Tibial artery (tissue), 4 donors: ENCODE results near the gene CD47.

ENCODE experiments used
- DNase-seq, 2 donors: peaks; one replicate each; pipeline ENCODE4 v3.0.0-alpha.2; 2019
- H3K27ac ChIP-seq, 2 donors: fragments of 200-600 bp; sonication (generic) in 1 of 2; 1 replicate in 1 of 2; 2 replicates in 1 of 2; pipeline ENCODE4 v1.5.1; 2018 to 2019; ENCODE audit warnings: mild to moderate bottlenecking in 1 of 2
- H3K27me3 ChIP-seq, 2 donors: fragments of 200-600 bp; sonication (generic) in 1 of 2; one replicate each; pipeline versions ENCODE4 v1.5.1 to v1.6.0; 2016 to 2019
- H3K36me3 ChIP-seq, 3 donors: fragments of 200-600 bp; sonication (generic) in 2 of 3; one replicate each; pipeline ENCODE4 v1.5.1; 2016 to 2019; ENCODE audit warnings: mild to moderate bottlenecking in 2 of 3
- H3K4me1 ChIP-seq, 4 donors: fragments of 200-600 bp; sonication (generic) in 2 of 4; 1 replicate in 3 of 4; 2 replicates in 1 of 4; pipeline ENCODE4 v1.5.1; 2016 to 2019
- H3K4me3 ChIP-seq, 2 donors: fragments of 200-600 bp; sonication (generic) in 1 of 2; 1 replicate in 1 of 2; 2 replicates in 1 of 2; pipeline ENCODE4 v1.5.1; 2018 to 2019; ENCODE audit warnings: mild to moderate bottlenecking in 2 of 2
- H3K9me3 ChIP-seq, 3 donors: fragments of 200-600 bp; sonication (generic) in 1 of 3; one replicate each; pipeline ENCODE4 v1.5.1; 2016 to 2019
- CTCF ChIP-seq, 2 experiments: fragments of 200-600 bp in 1 of 2; fragments of 450-650 bp in 1 of 2; IDR thresholded peaks; one replicate each; pipeline ENCODE4 v1.5.1; 2017 to 2019; ENCODE audit warnings: antibody characterized with exemption in 2 of 2, mild to moderate bottlenecking in 1 of 2, moderate library complexity in 1 of 2
- intact Hi-C: fragments of 100-400 bp; cut with DNase I; formaldehyde crosslinking; loops from one replicate; pipeline ENCODE4 v1.15.0; 2023; ENCODE audit warnings: low total_unique reads

CD47 gene

DNA sequence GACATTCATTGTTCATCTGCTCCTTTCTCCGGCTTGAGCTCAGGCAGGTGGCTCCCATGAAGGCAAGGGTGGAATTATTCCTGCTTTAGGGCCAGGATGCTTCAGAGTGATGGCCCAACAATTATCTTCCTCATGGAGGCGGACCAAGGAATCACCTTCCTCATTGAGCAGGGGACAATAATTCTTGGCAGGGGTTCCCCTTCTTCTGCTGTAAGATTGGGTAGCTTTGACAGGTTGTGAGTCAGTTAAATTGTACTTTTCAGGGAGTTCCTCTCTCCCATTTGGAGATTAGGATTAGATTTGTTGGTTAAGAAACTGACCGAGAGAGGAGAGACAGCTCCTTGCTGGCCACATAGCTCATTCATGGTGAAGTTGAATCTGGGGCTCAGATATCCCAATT, 31.4 kb upstream of the CD47 start:
- H3K9me3 ChIP-seq, result no peaks in the 10 kb centered on the region
- no peak for DNase-seq
- no peaks in the 10 kb centered on the region for H3K4me1 ChIP-seq
- H3K27me3 ChIP-seq, result no peaks in the 10 kb centered on the region
- TF ChIP-seq CTCF (IDR thresholded peaks at IDR 0.05), result no peak
- H3K4me3 ChIP-seq, result no peak overlapping the region
- no peaks in the 10 kb centered on the region for H3K36me3 ChIP-seq
- intact Hi-C loops, result no loop called here
- H3K27ac ChIP-seq, result no peak overlapping the region

- Histone ChIP-seq H3K27me3 (no peaks in the 10 kb centered on the region), H3K9me3 (no peaks in the 10 kb centered on the region), H3K4me3 (no peak overlapping the region), H3K36me3 (no peaks in the 10 kb centered on the region), H3K27ac (no peak overlapping the region), H3K4me1 (no peaks in the 10 kb centered on the region)
- no peak for TF ChIP-seq CTCF (IDR thresholded peaks at IDR 0.05)
- no peak for DNase-seq
- intact Hi-C loops, result no loop called here
Measured at GRCh38 chr3:108119398-108120104, 28.7 kb upstream of the CD47 start.

GRCh38 chr3:108118038-108118768, 27.4 kb upstream of the CD47 start:
- Histone ChIP-seq H3K27me3 (peaks cover 0 to 5% of the 10 kb centered on the region in 2 donors), H3K36me3 (no peaks in the 10 kb centered on the region), H3K27ac (no peak overlapping the region), H3K4me1 (no peaks in the 10 kb centered on the region), H3K4me3 (no peak overlapping the region), H3K9me3 (no peaks in the 10 kb centered on the region)
- no peak for TF ChIP-seq CTCF (IDR thresholded peaks at IDR 0.05)
- intact Hi-C loops, result no loop called here
- DNase-seq, result no peak

DNA sequence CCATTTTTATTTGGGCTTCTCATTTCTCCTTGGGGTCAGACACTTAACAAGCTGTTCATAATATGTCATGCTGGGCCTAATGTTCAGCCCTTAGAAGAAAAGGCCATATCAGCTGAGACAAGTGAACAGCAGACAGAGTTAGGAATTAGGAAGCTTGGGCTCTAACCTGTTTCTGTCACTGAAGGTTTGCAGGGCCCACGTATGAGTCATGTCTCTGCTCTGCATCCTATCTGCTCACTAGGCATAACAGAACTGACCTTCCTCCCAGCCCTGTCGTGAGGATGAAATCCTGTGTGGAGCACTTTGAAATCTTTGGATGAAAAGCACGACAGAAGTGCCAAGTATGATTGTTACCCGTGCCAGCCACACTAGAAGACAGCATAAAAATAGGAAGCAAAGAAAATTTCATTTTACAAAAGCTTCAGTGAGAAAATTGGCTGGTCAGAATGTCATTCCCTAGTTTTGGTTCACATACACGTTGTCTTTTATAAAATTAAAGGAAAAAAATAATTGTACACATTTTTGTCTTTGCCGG, 26.5 kb upstream of the CD47 start:
- Histone ChIP-seq H3K27me3 (peaks cover 0 to 5% of the 10 kb centered on the region in 2 donors), H3K27ac (no peak overlapping the region), H3K4me1 (no peaks in the 10 kb centered on the region), H3K4me3 (no peak overlapping the region), H3K36me3 (no peaks in the 10 kb centered on the region), H3K9me3 (no peaks in the 10 kb centered on the region)
- intact Hi-C loops, result no loop called here
- TF ChIP-seq CTCF (IDR thresholded peaks at IDR 0.05), result no peak
- no peak for DNase-seq

- no peak for DNase-seq
- H3K27me3 ChIP-seq, result peaks cover 0 to 5% of the 10 kb centered on the region in 2 donors
- intact Hi-C loops, result no loop called here
- H3K9me3 ChIP-seq, result no peaks in the 10 kb centered on the region
- no peaks in the 10 kb centered on the region for H3K4me1 ChIP-seq
- H3K4me3 ChIP-seq, result no peak overlapping the region
- H3K36me3 ChIP-seq, result no peaks in the 10 kb centered on the region
- no peak overlapping the region for H3K27ac ChIP-seq
- TF ChIP-seq CTCF (IDR thresholded peaks at IDR 0.05), result no peak
Measured at GRCh38 chr3:108114423-108115065, 23.7 kb upstream of the CD47 start.
